ENCODE results near the gene NT5DC4. TPM values are rescaled to one million over a fixed set of nuclear protein-coding genes. Genes with fewer than 3 reads are reported as not detected.

NT5DC4 gene
- total and polyA plus RNA-seq, 2 of the 4 experiments (the other 2 are of a cell fraction), result not detected

GRCh38 chr2:112692495-112692911, 28.3 kb upstream of the NT5DC4 start (continued):
- no peak; the same call in 1 of the 2 replicates for TF ChIP-seq MAZ (IDR thresholded peaks at IDR 0.05; ENCODE audit: borderline replicate concordance, low read depth, low read length)

GRCh38 chr2:112692918-112693317, 27.9 kb upstream of the NT5DC4 start:
- dilution Hi-C loops (cut with HindIII; ENCODE audit: low sequenced_read_pairs, unreplicated experiment), result no loop called here
- H3K36me3 ChIP-seq (ENCODE audit: control insufficient read depth, insufficient read depth, low read length), result no peaks in the 10 kb centered on the region
- H3K56ac ChIP-seq (ENCODE audit: extremely low read depth, insufficient read depth, low read length), result no peak overlapping the region
- H2AFZ ChIP-seq (replicated peaks; ENCODE audit: low read length, poor library complexity), result peak overlapping the region; percentile 87
- intact Hi-C loops (cut with micrococcal nuclease), result no loop called here
- H2BK5ac ChIP-seq (ENCODE audit: low read depth, low read length, poor library complexity, severe bottlenecking), result peak overlapping the region; percentile 85
- H3K9me1 ChIP-seq (ENCODE audit: insufficient read depth, low read length), result peaks cover 23% of the 10 kb centered on the region
- H2AK9ac ChIP-seq (replicated peaks; ENCODE audit: low read depth, low read length, poor library complexity), result peak overlapping the region; percentile 90
- peak overlapping the region; percentile 87 for H3K14ac ChIP-seq (replicated peaks; ENCODE audit: low read depth, low read length)
- peak overlapping the region; percentile 85 for H4K91ac ChIP-seq (ENCODE audit: insufficient read depth, low read depth, low read length)
- TF ChIP-seq MXI1 (IDR thresholded peaks at IDR 0.05; ENCODE audit: borderline replicate concordance, low read depth, low read length), result no peak
- TF ChIP-seq ELK1 (IDR thresholded peaks at IDR 0.05; ENCODE audit: borderline replicate concordance, low read depth, low read length), result no peak
- TF ChIP-seq POLR2A (IDR thresholded peaks at IDR 0.05; ENCODE audit: low read depth, low read length), result no peak
- 0 out of 2 replicates have a peak, but pooled peaks have one; percentile 19 for TF ChIP-seq FOS (IDR thresholded peaks at IDR 0.05; ENCODE audit: low read depth, low read length)
- no peak for TF ChIP-seq MAZ (IDR thresholded peaks at IDR 0.05; ENCODE audit: borderline replicate concordance, low read depth, low read length)
- no peak for TF ChIP-seq USF2 (IDR thresholded peaks at IDR 0.05; ENCODE audit: low read depth, low read length)
- no peak for TF ChIP-seq RCOR1 (IDR thresholded peaks at IDR 0.05; ENCODE audit: insufficient replicate concordance, low read length)
- DNase-seq (no peak), ATAC-seq (ENCODE audit: low read depth) (no peak)
- H3K27me3 ChIP-seq (ENCODE audit: control insufficient read depth, insufficient read depth, low read length), result no peaks in the 10 kb centered on the region
- peak overlapping the region; percentile 76 for H4K5ac ChIP-seq (ENCODE audit: low read depth, low read length)
- H2AK5ac ChIP-seq (ENCODE audit: low read depth, low read length), result peak overlapping the region; percentile 90
- H3K4me3 ChIP-seq (ENCODE audit: insufficient read depth, low read depth, low read length), result no peak overlapping the region
- H3K4me2 ChIP-seq (ENCODE audit: low read depth, low read length), result peak overlapping the region; percentile 15; the same call in 1 of the 2 replicates
- BruUV-seq (replicated peaks), result no TSS peak
- H3K9ac ChIP-seq (ENCODE audit: low read depth, low read length), result peak overlapping the region; percentile 3; the same call in 1 of the 2 replicates
- peak overlapping the region; percentile 84 for H3K18ac ChIP-seq (ENCODE audit: low read depth, low read length)
- CTCF ChIA-PET, result interaction anchor here (0.8 to 1.1 kb wide), 3 partner anchors 15 to 68 kb away, joined by 3 read pairs; no protein-coding TSS in a partner anchor
- peak overlapping the region; percentile 95 for H2BK20ac ChIP-seq (ENCODE audit: low read depth, low read length)
- WGBS, 2 experiments (ENCODE audit: extremely low coverage in 2 of 2, insufficient read length in 1 of 2), result no CpG with 5 or more reads among the region's 1 CpG
- POLR2A ChIA-PET (ENCODE audit: unreplicated experiment), result no interaction called here
- H3K9me3 ChIP-seq (ENCODE audit: control insufficient read depth, insufficient read depth, low read length), result no peaks in the 10 kb centered on the region
- peak overlapping the region; percentile 73 for H3K27ac ChIP-seq (ENCODE audit: insufficient read depth, low read length)
- H4K20me1 ChIP-seq (ENCODE audit: insufficient read depth, low read length), result no peaks in the 10 kb centered on the region
- peak overlapping the region; percentile 93 for H3K4ac ChIP-seq (ENCODE audit: low read depth, low read length)
- H3K79me1 ChIP-seq (ENCODE audit: low read depth in 1 of 2, low read length in 2 of 2), result 0 out of 4 replicates have a peak, but pooled peaks cover 0 to 5% of the 10 kb centered on the region in 2 experiments
- H2BK120ac ChIP-seq (ENCODE audit: low read depth, low read length), result peak overlapping the region; percentile 93
- peaks cover 12% of the 10 kb centered on the region for H3K4me1 ChIP-seq (ENCODE audit: control insufficient read depth, insufficient read depth, low read length)
- peak overlapping the region; percentile 82; the same call in 2 of the 3 replicates for H2BK15ac ChIP-seq (ENCODE audit: low read depth, low read length)
- H3K23ac ChIP-seq (ENCODE audit: low read depth, low read length), result peak overlapping the region; percentile 75
- H4K8ac ChIP-seq (ENCODE audit: low read depth in 2 of 2, low read length in 2 of 2), result peak overlapping the region; percentile 23 to 85; a peak in 3 of 4 replicates
- in situ Hi-C loops (cut with MboI; ENCODE audit: low sequenced_read_pairs), result no loop called here

Measured in IMR-90 (cell line).